Measurements from ENCODE around the gene RCL1. TPM values are rescaled to one million over a fixed set of nuclear protein-coding genes. Genes with fewer than 3 reads are reported as not detected.

RCL1 gene
- polyA plus RNA-seq, 1 of the 3 experiments (the other 2 are of a cell fraction): 18.4 TPM

GRCh38 chr9:4864234-4864661 lies 71.5 kb downstream of the RCL1 start (continued):
- TF ChIP-seq ZBTB33 (IDR thresholded peaks at IDR 0.05; ENCODE audit: borderline replicate concordance, low read depth): no peak
- no peak for TF ChIP-seq IRF3 (IDR thresholded peaks at IDR 0.05; ENCODE audit: low read depth, low read length)
- TF ChIP-seq RFX5 (IDR thresholded peaks at IDR 0.05; ENCODE audit: low read length): no peak

GRCh38 chr9:4864698-4865097 lies 72.0 kb downstream of the RCL1 start:
- Histone ChIP-seq H3K9ac (no peak overlapping the region), H3K36me3 (replicated peaks in 1 of 2; ENCODE audit: control insufficient read depth in 1 of 2, insufficient read depth in 2 of 2, low read length in 1 of 2) (peaks cover 7 to 23% of the 10 kb centered on the region in 2 experiments), H2AFZ (ENCODE audit: low read depth) (no peak overlapping the region), H3K79me2 (ENCODE audit: insufficient read depth) (peaks cover 5% of the 10 kb centered on the region; the same call in 1 of the 2 replicates), H3K9me3 (no peaks in the 10 kb centered on the region), H3K4me3 (ENCODE audit: low read depth in 2 of 2, low read length in 1 of 2) (no peak overlapping the region), H4K20me1 (ENCODE audit: insufficient read depth) (no peaks in the 10 kb centered on the region), H3K4me1 (ENCODE audit: control insufficient read depth in 1 of 2, insufficient read depth in 2 of 2, low read depth in 1 of 2, low read length in 1 of 2) (peaks cover 0 to 4% of the 10 kb centered on the region in 2 experiments; a peak in 2 of 4 replicates), H3K4me2 (no peak overlapping the region), H3K27ac (ENCODE audit: low read depth in 2 of 2, low read length in 1 of 2) (no peak overlapping the region), H3K27me3 (ENCODE audit: insufficient read depth) (no peaks in the 10 kb centered on the region), H3K9me2 (no peaks in the 10 kb centered on the region), H3F3A (replicated peaks; ENCODE audit: insufficient read depth) (peaks cover 4% of the 10 kb centered on the region)
- TF ChIP-seq EZH2phosphoT487 (IDR thresholded peaks at IDR 0.05; ENCODE audit: borderline replicate concordance, low read depth) (no peak), GATA2 (CRISPR knock-in tag; IDR thresholded peaks at IDR 0.05) (no peak), JUND (IDR thresholded peaks at IDR 0.05) (no peak)
- DNase-seq: no peak
- ChIA-PET POLR2A (no interaction called here), CTCF (interaction anchor here (0.8 kb wide), 1 partner anchor 72 kb away, joined by 3 read pairs; the partner anchor contains the start of gene RCL1)
- WGBS (ENCODE audit: low lambda C conversion rate): 95% methylated on average over 6 of the region's 6 CpGs

- ChIA-PET CTCF (no interaction called here), POLR2A (no interaction called here)
- no peaks in the 10 kb centered on the region for H3K9me3 ChIP-seq
- TF ChIP-seq SIN3A (IDR thresholded peaks at IDR 0.05; ENCODE audit: borderline replicate concordance, low read depth, low read length): no peak
- TF ChIP-seq USF2 (IDR thresholded peaks at IDR 0.05; ENCODE audit: borderline replicate concordance, low read depth, low read length): no peak
- no peak for TF ChIP-seq NFIC (IDR thresholded peaks at IDR 0.05; ENCODE audit: borderline replicate concordance)
- TF ChIP-seq MAX (IDR thresholded peaks at IDR 0.05; ENCODE audit: low read depth): no peak
- no peak for TF ChIP-seq RFX5 (IDR thresholded peaks at IDR 0.05; ENCODE audit: low read length)
- TF ChIP-seq MEF2A (IDR thresholded peaks at IDR 0.05; ENCODE audit: borderline replicate concordance, low read depth): no peak
- TF ChIP-seq JUND (IDR thresholded peaks at IDR 0.05): no peak
- TF ChIP-seq MXI1 (IDR thresholded peaks at IDR 0.05; ENCODE audit: low read depth, low read length): no peak
- no peak for TF ChIP-seq FOSL2 (IDR thresholded peaks at IDR 0.05; ENCODE audit: borderline replicate concordance, low read depth)
- TF ChIP-seq RAD21 (IDR thresholded peaks at IDR 0.05; ENCODE audit: low read length): no peak
- TF ChIP-seq TEAD4 (IDR thresholded peaks at IDR 0.05; ENCODE audit: borderline replicate concordance, insufficient read depth): no peak
- no peak for TF ChIP-seq USF1 (IDR thresholded peaks at IDR 0.05; ENCODE audit: borderline replicate concordance, low read depth)
- TF ChIP-seq TCF12 (IDR thresholded peaks at IDR 0.05): no peak
- no peak for TF ChIP-seq TAF1 (IDR thresholded peaks at IDR 0.05; ENCODE audit: borderline replicate concordance, low read depth, low read length)
- TF ChIP-seq GATA2 (CRISPR knock-in tag; IDR thresholded peaks at IDR 0.05): no peak
- TF ChIP-seq, protein P1, sequence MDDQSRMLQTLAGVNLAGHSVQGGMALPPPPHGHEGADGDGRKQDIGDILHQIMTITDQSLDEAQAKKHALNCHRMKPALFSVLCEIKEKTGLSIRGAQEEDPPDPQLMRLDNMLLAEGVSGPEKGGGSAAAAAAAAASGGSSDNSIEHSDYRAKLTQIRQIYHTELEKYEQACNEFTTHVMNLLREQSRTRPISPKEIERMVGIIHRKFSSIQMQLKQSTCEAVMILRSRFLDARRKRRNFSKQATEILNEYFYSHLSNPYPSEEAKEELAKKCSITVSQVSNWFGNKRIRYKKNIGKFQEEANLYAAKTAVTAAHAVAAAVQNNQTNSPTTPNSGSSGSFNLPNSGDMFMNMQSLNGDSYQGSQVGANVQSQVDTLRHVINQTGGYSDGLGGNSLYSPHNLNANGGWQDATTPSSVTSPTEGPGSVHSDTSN (IDR thresholded peaks at IDR 0.05): no peak
- no peak for TF ChIP-seq POLR2AphosphoS5 (IDR thresholded peaks at IDR 0.05; ENCODE audit: low read depth, low read length)
- no peak for TF ChIP-seq ELF1 (IDR thresholded peaks at IDR 0.05)
Measured at GRCh38 chr9:4865681-4866080, 72.9 kb downstream of the RCL1 start.

More at GRCh38 chr9:4865681-4866080, 72.9 kb downstream of the RCL1 start:
- H3K9ac ChIP-seq: no peak overlapping the region
- H3F3A ChIP-seq (replicated peaks; ENCODE audit: insufficient read depth): peaks cover 4% of the 10 kb centered on the region
- H3K27me3 ChIP-seq (ENCODE audit: insufficient read depth): no peaks in the 10 kb centered on the region
- H3K4me2 ChIP-seq: no peak overlapping the region
- no peaks in the 10 kb centered on the region for H4K20me1 ChIP-seq (ENCODE audit: insufficient read depth)
- no peaks in the 10 kb centered on the region for H3K9me2 ChIP-seq
- no peak overlapping the region for H3K4me3 ChIP-seq (ENCODE audit: low read depth in 2 of 2, low read length in 1 of 2)
- 98% methylated on average over 7 of the region's 7 CpGs for WGBS (ENCODE audit: low lambda C conversion rate)
- peaks cover 5% of the 10 kb centered on the region; the same call in 1 of the 2 replicates for H3K79me2 ChIP-seq (ENCODE audit: insufficient read depth)
- H2AFZ ChIP-seq (ENCODE audit: low read depth): no peak overlapping the region
- no peak overlapping the region for H3K27ac ChIP-seq (ENCODE audit: low read depth in 2 of 2, low read length in 1 of 2)
- peaks cover 6 to 15% of the 10 kb centered on the region in 2 experiments for H3K36me3 ChIP-seq (replicated peaks in 1 of 2; ENCODE audit: control insufficient read depth in 1 of 2, insufficient read depth in 2 of 2, low read length in 1 of 2)
- DNase-seq: no peak
- no peaks in the 10 kb centered on the region; a peak in 2 of 4 replicates for H3K4me1 ChIP-seq (ENCODE audit: control insufficient read depth in 1 of 2, insufficient read depth in 2 of 2, low read depth in 1 of 2, low read length in 1 of 2)
